ENCODE data around the gene DUS2. TPM values are rescaled to one million over a fixed set of nuclear protein-coding genes. Genes with fewer than 3 reads are reported as not detected.
A peak's percentile ranks its signal among the peaks of the same experiment; 100 is the strongest.

DUS2 gene
- total and polyA plus RNA-seq, 9 of the 15 experiments (the other 6 are each of a cell fraction or from before 2014, with no cell fraction given), result 5.8 to 22.5 (median 20.6) TPM

GRCh38 chr16:68100488-68100887, 77.4 kb downstream of the DUS2 start:
- intact Hi-C loops (cut with micrococcal nuclease) (no loop called here), in situ Hi-C loops (cut with MboI) (no loop called here)
- ATAC-seq, result no peak
- FAIRE-seq, result no peak
- CTCF ChIA-PET (ENCODE audit: low intra/inter-chr PET ratio), result no interaction called here
- TF ChIP-seq RBM25 (IDR thresholded peaks at IDR 0.05; ENCODE audit: low read depth, low read length, severe bottlenecking) (peak; percentile 34), ZNF124 (CRISPR knock-in tag; IDR thresholded peaks at IDR 0.05) (no peak), ZNF584 (CRISPR knock-in tag; IDR thresholded peaks at IDR 0.05; ENCODE audit: low read depth) (no peak), MIER1 (IDR thresholded peaks at IDR 0.05; ENCODE audit: low read depth) (no peak), HMGXB4 (CRISPR knock-in tag; IDR thresholded peaks at IDR 0.05) (no peak), ZNF668 (CRISPR knock-in tag; IDR thresholded peaks at IDR 0.05) (no peak)
- Histone ChIP-seq H3K9me1 (ENCODE audit: control insufficient read depth, insufficient read depth, low read length) (no peaks in the 10 kb centered on the region), H3K4me1 (replicated peaks in 1 of 2; ENCODE audit: control insufficient read depth in 2 of 2, insufficient read depth in 2 of 2, low read length in 2 of 2) (peaks cover 2 to 6% of the 10 kb centered on the region in 2 experiments; a peak in 1 of 5 replicates), H2AFZ (ENCODE audit: low read depth, low read length) (no peak overlapping the region), H3K36me3 (ENCODE audit: control insufficient read depth, insufficient read depth, low read length) (peaks cover 17% of the 10 kb centered on the region), H3K27me3 (ENCODE audit: control insufficient read depth in 2 of 2, insufficient read depth in 2 of 2, low read length in 2 of 2) (no peaks in the 10 kb centered on the region), H4K20me1 (replicated peaks; ENCODE audit: control insufficient read depth, insufficient read depth, low read length) (peaks cover 11% of the 10 kb centered on the region; the same call in 1 of the 2 replicates), H3K79me2 (ENCODE audit: control insufficient read depth, insufficient read depth, low read length) (peaks cover 98% of the 10 kb centered on the region), H3K27ac (ENCODE audit: extremely low read depth, low read depth, low read length) (no peak overlapping the region), H3K9me3 (replicated peaks; ENCODE audit: control insufficient read depth, insufficient read depth, low read depth, low read length) (no peaks in the 10 kb centered on the region), H3K4me3 (no peak overlapping the region), H3K9ac (ENCODE audit: insufficient read depth in 1 of 2, low read depth in 2 of 2, low read length in 2 of 2) (no peak overlapping the region), H3K4me2 (ENCODE audit: insufficient read depth, low read length) (no peak overlapping the region)
- POLR2A ChIA-PET, result interaction anchor here (1.1 kb wide), 1 partner anchor 9 kb away, joined by 5 read pairs; no protein-coding TSS in a partner anchor
- no TSS peak for BruUV-seq (replicated peaks)
- DNase-seq (ENCODE audit: extremely low read depth in 1 of 4, low spot score in 3 of 4), result no peak
- WGBS (ENCODE audit: insufficient coverage, low coverage, missing lambda C conversion rate), result 94% methylated on average over 4 of the region's 4 CpGs
